SK-N-SH (cell line): ENCODE measurements around the gene COX10. TPM values are rescaled to one million over a fixed set of nuclear protein-coding genes. Genes with fewer than 3 reads are reported as not detected.

Experiments used
- CTCF ChIA-PET: fragments of 300-600, 350-600 bp; formaldehyde crosslinking; extraction: SDS; loops from one replicate; lab custom pipeline; 2021; lab: Yijun Ruan, JAX
- POLR2A ChIA-PET: fragments of 350-600 bp; sonication (Branson Sonifier 250); formaldehyde crosslinking; extraction: SDS; loops from one replicate; lab custom pipeline; 2020; ENCODE audit warnings: antibody characterized with exemption, inconsistent platforms; lab: Yijun Ruan, JAX
- DNase-seq: peaks from one replicate; pipeline ENCODE4 v3.0.0; 2012
- H2AFZ ChIP-seq: fragments of 200-600 bp; sonication (generic); 2 replicates; pipeline ENCODE4 v1.8.1; 2016; ENCODE audit warnings: antibody characterized with exemption, mild to moderate bottlenecking, low read depth
- H3F3A ChIP-seq: fragments of 200-600 bp; sonication (generic); replicated peaks from 2 replicates; pipeline ENCODE3; 2016; ENCODE audit warnings: antibody characterized with exemption, mild to moderate bottlenecking; ENCODE audit not compliant: insufficient read depth
- H3K27ac ChIP-seq, 2 experiments: fragments of 200-500 bp in 1 of 2; fragments of 200-600 bp in 1 of 2; sonication (Bioruptor generic) in 1 of 2; sonication (generic), shearing (Covaris generic) in 1 of 2; 2 replicates each; pipeline versions ENCODE4 v1.5.1 to v1.6.1; 2014 to 2016; ENCODE audit warnings: low read depth in 2 of 2, inconsistent platforms in 1 of 2, low read length in 1 of 2, mild to moderate bottlenecking in 1 of 2, mixed read lengths in 1 of 2
- H3K27me3 ChIP-seq: fragments of 200-600 bp; sonication (generic), shearing (Covaris generic); 2 replicates; pipeline ENCODE4 v1.6.1; 2016; ENCODE audit warnings: mixed run types; ENCODE audit not compliant: insufficient read depth
- H3K36me3 ChIP-seq, 2 experiments: fragments of 200-500 bp in 1 of 2; fragments of 200-600 bp in 1 of 2; sonication (Bioruptor generic) in 1 of 2; sonication (generic) in 1 of 2; replicated peaks in 1 of 2; 2 replicates each; pipeline versions ENCODE3 to v1.5.1; 2014 to 2016; ENCODE audit warnings: low read length in 1 of 2, mild to moderate bottlenecking in 1 of 2; ENCODE audit not compliant: insufficient read depth in 2 of 2, control insufficient read depth in 1 of 2
- H3K4me1 ChIP-seq, 2 experiments: fragments of 200-500 bp in 1 of 2; fragments of 200-600 bp in 1 of 2; sonication (Bioruptor generic) in 1 of 2; sonication (generic), shearing (Covaris generic) in 1 of 2; 2 replicates each; pipeline versions ENCODE4 v1.5.1 to v1.6.1; 2014 to 2016; ENCODE audit warnings: low read depth in 1 of 2, low read length in 1 of 2, mixed run types in 1 of 2; ENCODE audit not compliant: insufficient read depth in 2 of 2, control insufficient read depth in 1 of 2
- H3K4me2 ChIP-seq: fragments of 200-600 bp; sonication (generic), shearing (Covaris generic); 2 replicates; pipeline ENCODE4 v1.6.1; 2017; ENCODE audit warnings: mixed run types
- H3K4me3 ChIP-seq, 2 experiments: fragments of 200-500 bp in 1 of 2; fragments of 200-600 bp in 1 of 2; sonication (Bioruptor generic) in 1 of 2; sonication (generic), shearing (Covaris generic) in 1 of 2; 2 replicates each; pipeline versions ENCODE4 v1.5.1 to v1.8.1; 2014 to 2016; ENCODE audit warnings: low read depth in 2 of 2, inconsistent platforms in 1 of 2, low read length in 1 of 2, mild to moderate bottlenecking in 1 of 2, mixed read lengths in 1 of 2, moderate library complexity in 1 of 2
- H3K79me2 ChIP-seq: fragments of 200-600 bp; sonication (generic); 2 replicates; pipeline ENCODE4 v1.8.1; 2017; ENCODE audit warnings: mild to moderate bottlenecking; ENCODE audit not compliant: insufficient read depth
- H3K9ac ChIP-seq: fragments of 200-600 bp; sonication (generic); 2 replicates; pipeline ENCODE4 v1.6.1; 2017; ENCODE audit warnings: mixed run types
- H3K9me2 ChIP-seq: fragments of 200-600 bp; sonication (generic); 2 replicates; pipeline ENCODE4 v1.6.1; 2017; ENCODE audit warnings: mixed run types
- H3K9me3 ChIP-seq: fragments of 200-600 bp; sonication (generic); 2 replicates; pipeline ENCODE4 v1.6.1; 2017; ENCODE audit warnings: mixed run types, mild to moderate bottlenecking, moderate library complexity
- H4K20me1 ChIP-seq: fragments of 200-600 bp; sonication (generic); 2 replicates; pipeline ENCODE4 v1.6.1; 2017; ENCODE audit warnings: mild to moderate bottlenecking, mixed run types; ENCODE audit not compliant: insufficient read depth
- ELF1 ChIP-seq: IDR thresholded peaks from 2 replicates; pipeline ENCODE4 v1.4.0; 2012
- EP300 ChIP-seq, 2 experiments: IDR thresholded peaks; 2 replicates each; pipeline versions ENCODE4 v1.4.0 to v1.6.1; 2012; ENCODE audit warnings: borderline replicate concordance in 1 of 2, low read depth in 1 of 2, low read length in 1 of 2
- EZH2phosphoT487 ChIP-seq: fragments of 200-600 bp; sonication (generic); IDR thresholded peaks from 2 replicates; pipeline ENCODE4 v1.6.1; 2017; ENCODE audit warnings: low read depth, mixed run types, mild to moderate bottlenecking, antibody characterized with exemption, moderate library complexity, borderline replicate concordance
- FOSL2 ChIP-seq: IDR thresholded peaks from 2 replicates; pipeline ENCODE4 v1.4.0; 2012; ENCODE audit warnings: low read depth, mild to moderate bottlenecking, moderate library complexity, borderline replicate concordance
- FOXM1 ChIP-seq: IDR thresholded peaks from 2 replicates; pipeline ENCODE4 v1.4.0; 2012; ENCODE audit warnings: low read depth, mild to moderate bottlenecking
- GABPA ChIP-seq: IDR thresholded peaks from 2 replicates; pipeline ENCODE4 v1.4.0; 2012; ENCODE audit warnings: low read depth, mild to moderate bottlenecking
- MAX ChIP-seq: IDR thresholded peaks from 2 replicates; pipeline ENCODE4 v1.4.0; 2012; ENCODE audit warnings: low read depth
- MXI1 ChIP-seq: IDR thresholded peaks from 2 replicates; pipeline ENCODE4 v1.6.1; 2012; ENCODE audit warnings: mild to moderate bottlenecking, low read depth, low read length, improper control_type of control experiment
- NFIC ChIP-seq: IDR thresholded peaks from 2 replicates; pipeline ENCODE4 v1.4.0; 2012; ENCODE audit warnings: borderline replicate concordance
- NRF1 ChIP-seq: IDR thresholded peaks from 2 replicates; pipeline ENCODE4 v1.6.1; 2012; ENCODE audit warnings: low read depth, mild to moderate bottlenecking, low read length
- POLR2AphosphoS5 ChIP-seq: IDR thresholded peaks from 2 replicates; pipeline ENCODE4 v1.6.1; 2012; ENCODE audit warnings: low read depth, low read length
- RAD21 ChIP-seq: IDR thresholded peaks from 2 replicates; pipeline ENCODE4 v1.6.1; 2012; ENCODE audit warnings: mild to moderate bottlenecking, low read length
- RCOR1 ChIP-seq: fragments of 150-350 bp; IDR thresholded peaks from 2 replicates; pipeline ENCODE4 v1.6.1; 2017; ENCODE audit warnings: antibody characterized with exemption, low read length
- REST ChIP-seq: IDR thresholded peaks from 2 replicates; pipeline ENCODE4 v1.6.1; 2012; ENCODE audit warnings: mild to moderate bottlenecking, low read depth, low read length, moderate library complexity
- TAF1 ChIP-seq: IDR thresholded peaks from 2 replicates; pipeline ENCODE4 v1.6.1; 2012; ENCODE audit warnings: low read depth, mild to moderate bottlenecking, low read length, moderate library complexity, borderline replicate concordance
- TCF12 ChIP-seq: IDR thresholded peaks from 2 replicates; pipeline ENCODE4 v1.4.0; 2012
- TEAD4 ChIP-seq: IDR thresholded peaks from 2 replicates; pipeline ENCODE4 v1.4.0; 2012; ENCODE audit warnings: mild to moderate bottlenecking, borderline replicate concordance; ENCODE audit not compliant: insufficient read depth
- USF2 ChIP-seq: fragments of 150-350 bp; IDR thresholded peaks from 2 replicates; pipeline ENCODE4 v1.6.1; 2017; ENCODE audit warnings: antibody characterized with exemption, low read length, low read depth, borderline replicate concordance
- YY1 ChIP-seq: IDR thresholded peaks from 2 replicates; pipeline ENCODE4 v1.4.0; 2012; ENCODE audit warnings: low read depth, mild to moderate bottlenecking
- ZBTB33 ChIP-seq: IDR thresholded peaks from 2 replicates; pipeline ENCODE4 v1.4.0; 2012; ENCODE audit warnings: low read depth, borderline replicate concordance
- WGBS: methylation state at CpG from one replicate; pipeline ENCODE4 v1.1.6; 2017; ENCODE audit warnings: low lambda C conversion rate; 5-methylcytosine and 5-hydroxymethylcytosine counted together
- polyA plus RNA-seq, 3 experiments: library from polyadenylated mRNA; depleted of rRNA; stranded (reverse); fragments of >200 nt; gene quantifications; 2 replicates each; pipeline ENCODE4 v1.2.3, GENCODE V29; 2012

The COX10 gene
- polyA plus RNA-seq, 1 of the 3 experiments (the other 2 are of a cell fraction), result 8.7 TPM

- Histone ChIP-seq H3K27ac (no peak overlapping the region), H3K36me3 (peaks cover 6 to 12% of the 10 kb centered on the region in 2 experiments), H3K79me2 (no peaks in the 10 kb centered on the region; the same call in 1 of the 2 replicates), H3F3A (no peaks in the 10 kb centered on the region), H3K9me3 (no peaks in the 10 kb centered on the region), H3K9me2 (no peaks in the 10 kb centered on the region), H3K27me3 (no peaks in the 10 kb centered on the region), H3K9ac (no peak overlapping the region), H3K4me1 (no peaks in the 10 kb centered on the region), H3K4me2 (no peak overlapping the region), H2AFZ (no peak overlapping the region), H4K20me1 (no peaks in the 10 kb centered on the region), H3K4me3 (no peak overlapping the region)
- ChIA-PET POLR2A (no interaction called here), CTCF (no interaction called here)
- 45% methylated on average over 4 of the region's 4 CpGs for WGBS
- no peak for DNase-seq
- TF ChIP-seq ZBTB33 (no peak), RCOR1 (no peak), RAD21 (no peak), EZH2phosphoT487 (no peak), POLR2AphosphoS5 (no peak), GABPA (no peak), TCF12 (no peak), TAF1 (no peak), NRF1 (no peak), MAX (no peak), TEAD4 (no peak), YY1 (no peak), USF2 (no peak), NFIC (no peak), MXI1 (no peak), FOSL2 (no peak), REST (no peak), ELF1 (no peak), FOXM1 (no peak), EP300 (IDR thresholded peaks at IDR 0.05; ENCODE audit: borderline replicate concordance in 1 of 2, low read depth in 1 of 2, low read length in 1 of 2) (no peak)
These were observed 87.4 kb downstream of the COX10 start for GRCh38 chr17:14156689-14157088.
